ENCODE results near the gene MEG3.

Gene MEG3

GRCh38 chr14:100894416-100894815 is 68.5 kb downstream of the MEG3 start:
- H3K9ac ChIP-seq (ENCODE audit: low read length in 2 of 2) = no peak overlapping the region
- H3K36me3 ChIP-seq (ENCODE audit: control insufficient read depth in 2 of 2, insufficient read depth in 2 of 2, low read length in 2 of 2) = no peaks in the 10 kb centered on the region
- H3K27ac ChIP-seq (ENCODE audit: low read length) = no peak overlapping the region
- H3K4me1 ChIP-seq (ENCODE audit: control insufficient read depth, insufficient read depth, low read length) = peaks cover 3% of the 10 kb centered on the region
- H3K9me3 ChIP-seq (ENCODE audit: control insufficient read depth in 2 of 2, low read length in 2 of 2) = no peaks in the 10 kb centered on the region
- H3K4me3 ChIP-seq (ENCODE audit: low read length in 2 of 2) = no peak overlapping the region
- H3K27me3 ChIP-seq (ENCODE audit: control insufficient read depth in 1 of 2, insufficient read depth in 2 of 2, low read length in 2 of 2) = peaks cover 8 to 9% of the 10 kb centered on the region in 2 donors

GRCh38 chr14:100895411-100895810 is 69.5 kb downstream of the MEG3 start:
- Histone ChIP-seq H3K4me1 (ENCODE audit: control insufficient read depth, insufficient read depth, low read length) (peaks cover 3% of the 10 kb centered on the region), H3K36me3 (ENCODE audit: control insufficient read depth in 2 of 2, insufficient read depth in 2 of 2, low read length in 2 of 2) (no peaks in the 10 kb centered on the region), H3K4me3 (ENCODE audit: low read length in 2 of 2) (no peak overlapping the region), H3K27me3 (ENCODE audit: control insufficient read depth in 1 of 2, insufficient read depth in 2 of 2, low read length in 2 of 2) (peaks cover 9 to 12% of the 10 kb centered on the region in 2 donors), H3K27ac (ENCODE audit: low read length) (no peak overlapping the region), H3K9ac (ENCODE audit: low read length in 2 of 2) (no peak overlapping the region), H3K9me3 (ENCODE audit: control insufficient read depth in 2 of 2, low read length in 2 of 2) (no peaks in the 10 kb centered on the region)

GRCh38 chr14:100896369-100897060 is 70.6 kb downstream of the MEG3 start:
- peaks cover 0 to under 1% of the 10 kb centered on the region in 2 donors for H3K9me3 ChIP-seq (ENCODE audit: control insufficient read depth in 2 of 2, low read length in 2 of 2)
- peaks cover 3% of the 10 kb centered on the region for H3K4me1 ChIP-seq (ENCODE audit: control insufficient read depth, insufficient read depth, low read length)
- H3K9ac ChIP-seq (ENCODE audit: low read length in 2 of 2) = no peak overlapping the region

GRCh38 chr14:100898465-100898864 is 72.5 kb downstream of the MEG3 start:
- H3K9ac ChIP-seq (ENCODE audit: low read length in 2 of 2) = no peak overlapping the region
- H3K4me1 ChIP-seq (ENCODE audit: control insufficient read depth, insufficient read depth, low read length) = peaks cover 3% of the 10 kb centered on the region
- H3K36me3 ChIP-seq (ENCODE audit: control insufficient read depth in 2 of 2, insufficient read depth in 2 of 2, low read length in 2 of 2) = no peaks in the 10 kb centered on the region
- no peak overlapping the region for H3K4me3 ChIP-seq (ENCODE audit: low read length in 2 of 2)
- no peak overlapping the region for H3K27ac ChIP-seq (ENCODE audit: low read length)
- H3K27me3 ChIP-seq (ENCODE audit: control insufficient read depth in 1 of 2, insufficient read depth in 2 of 2, low read length in 2 of 2) = peaks cover 20 to 32% of the 10 kb centered on the region in 2 donors
- peaks cover 0 to 5% of the 10 kb centered on the region in 2 donors for H3K9me3 ChIP-seq (ENCODE audit: control insufficient read depth in 2 of 2, low read length in 2 of 2)

More at GRCh38 chr14:100896369-100897060, 70.6 kb downstream of the MEG3 start:
- no peaks in the 10 kb centered on the region for H3K36me3 ChIP-seq (ENCODE audit: control insufficient read depth in 2 of 2, insufficient read depth in 2 of 2, low read length in 2 of 2)
- peaks cover 11 to 21% of the 10 kb centered on the region in 2 donors for H3K27me3 ChIP-seq (ENCODE audit: control insufficient read depth in 1 of 2, insufficient read depth in 2 of 2, low read length in 2 of 2)
- no peak overlapping the region for H3K4me3 ChIP-seq (ENCODE audit: low read length in 2 of 2)
- H3K27ac ChIP-seq (ENCODE audit: low read length) = no peak overlapping the region

- Histone ChIP-seq H3K27me3 (ENCODE audit: control insufficient read depth in 1 of 2, insufficient read depth in 2 of 2, low read length in 2 of 2) (peaks cover 20 to 35% of the 10 kb centered on the region in 2 donors), H3K27ac (ENCODE audit: low read length) (no peak overlapping the region), H3K4me1 (ENCODE audit: control insufficient read depth, insufficient read depth, low read length) (peaks cover 3% of the 10 kb centered on the region)
Measured at GRCh38 chr14:100898935-100899883, 73.3 kb downstream of the MEG3 start.

GRCh38 chr14:100899884-100900771 is 74.2 kb downstream of the MEG3 start:
- Histone ChIP-seq H3K4me1 (ENCODE audit: control insufficient read depth, insufficient read depth, low read length) (peaks cover 5% of the 10 kb centered on the region), H3K4me3 (ENCODE audit: low read length in 2 of 2) (no peak overlapping the region), H3K9me3 (ENCODE audit: control insufficient read depth in 2 of 2, low read length in 2 of 2) (peaks cover 0 to 5% of the 10 kb centered on the region in 2 donors), H3K27ac (ENCODE audit: low read length) (no peak overlapping the region), H3K9ac (ENCODE audit: low read length in 2 of 2) (no peak overlapping the region), H3K27me3 (ENCODE audit: control insufficient read depth in 1 of 2, insufficient read depth in 2 of 2, low read length in 2 of 2) (peaks cover 18 to 35% of the 10 kb centered on the region in 2 donors), H3K36me3 (ENCODE audit: control insufficient read depth in 2 of 2, insufficient read depth in 2 of 2, low read length in 2 of 2) (no peaks in the 10 kb centered on the region)

More at GRCh38 chr14:100898935-100899883, 73.3 kb downstream of the MEG3 start:
- H3K9ac ChIP-seq (ENCODE audit: low read length in 2 of 2) = no peak overlapping the region
- H3K9me3 ChIP-seq (ENCODE audit: control insufficient read depth in 2 of 2, low read length in 2 of 2) = peaks cover 0 to 5% of the 10 kb centered on the region in 2 donors
- no peaks in the 10 kb centered on the region for H3K36me3 ChIP-seq (ENCODE audit: control insufficient read depth in 2 of 2, insufficient read depth in 2 of 2, low read length in 2 of 2)
- H3K4me3 ChIP-seq (ENCODE audit: low read length in 2 of 2) = no peak overlapping the region

- no peaks in the 10 kb centered on the region for H3K36me3 ChIP-seq (ENCODE audit: control insufficient read depth in 2 of 2, insufficient read depth in 2 of 2, low read length in 2 of 2)
- H3K4me3 ChIP-seq (ENCODE audit: low read length in 2 of 2) = no peak overlapping the region
- peaks cover 0 to 5% of the 10 kb centered on the region in 2 donors for H3K9me3 ChIP-seq (ENCODE audit: control insufficient read depth in 2 of 2, low read length in 2 of 2)
- peaks cover 16 to 34% of the 10 kb centered on the region in 2 donors for H3K27me3 ChIP-seq (ENCODE audit: control insufficient read depth in 1 of 2, insufficient read depth in 2 of 2, low read length in 2 of 2)
- H3K4me1 ChIP-seq (ENCODE audit: control insufficient read depth, insufficient read depth, low read length) = peaks cover 5% of the 10 kb centered on the region
- H3K27ac ChIP-seq (ENCODE audit: low read length) = no peak overlapping the region
- no peak overlapping the region for H3K9ac ChIP-seq (ENCODE audit: low read length in 2 of 2)
Measured at GRCh38 chr14:100900837-100901390, 75.0 kb downstream of the MEG3 start.

GRCh38 chr14:100901391-100902183 is 75.7 kb downstream of the MEG3 start:
- Histone ChIP-seq H3K36me3 (ENCODE audit: control insufficient read depth in 2 of 2, insufficient read depth in 2 of 2, low read length in 2 of 2) (no peaks in the 10 kb centered on the region), H3K9ac (ENCODE audit: low read length in 2 of 2) (no peak overlapping the region), H3K27me3 (ENCODE audit: control insufficient read depth in 1 of 2, insufficient read depth in 2 of 2, low read length in 2 of 2) (peaks cover 18 to 36% of the 10 kb centered on the region in 2 donors)

GRCh38 chr14:100902295-100903133 is 76.6 kb downstream of the MEG3 start:
- H3K27ac ChIP-seq (ENCODE audit: low read length) = no peak overlapping the region
- H3K9ac ChIP-seq (ENCODE audit: low read length in 2 of 2) = no peak overlapping the region
- no peak overlapping the region for H3K4me3 ChIP-seq (ENCODE audit: low read length in 2 of 2)
- H3K9me3 ChIP-seq (ENCODE audit: control insufficient read depth in 2 of 2, low read length in 2 of 2) = peaks cover 0 to 5% of the 10 kb centered on the region in 2 donors
- H3K4me1 ChIP-seq (ENCODE audit: control insufficient read depth, insufficient read depth, low read length) = peaks cover 5% of the 10 kb centered on the region
- H3K27me3 ChIP-seq (ENCODE audit: control insufficient read depth in 1 of 2, insufficient read depth in 2 of 2, low read length in 2 of 2) = peaks cover 22 to 36% of the 10 kb centered on the region in 2 donors
- H3K36me3 ChIP-seq (ENCODE audit: control insufficient read depth in 2 of 2, insufficient read depth in 2 of 2, low read length in 2 of 2) = no peaks in the 10 kb centered on the region

More at GRCh38 chr14:100901391-100902183, 75.7 kb downstream of the MEG3 start:
- Histone ChIP-seq H3K9me3 (ENCODE audit: control insufficient read depth in 2 of 2, low read length in 2 of 2) (peaks cover 0 to 5% of the 10 kb centered on the region in 2 donors), H3K4me1 (ENCODE audit: control insufficient read depth, insufficient read depth, low read length) (peaks cover 5% of the 10 kb centered on the region), H3K27ac (ENCODE audit: low read length) (no peak overlapping the region), H3K4me3 (ENCODE audit: low read length in 2 of 2) (no peak overlapping the region)
